ENCODE results near the gene CFAP57.

Gene CFAP57

DNA sequence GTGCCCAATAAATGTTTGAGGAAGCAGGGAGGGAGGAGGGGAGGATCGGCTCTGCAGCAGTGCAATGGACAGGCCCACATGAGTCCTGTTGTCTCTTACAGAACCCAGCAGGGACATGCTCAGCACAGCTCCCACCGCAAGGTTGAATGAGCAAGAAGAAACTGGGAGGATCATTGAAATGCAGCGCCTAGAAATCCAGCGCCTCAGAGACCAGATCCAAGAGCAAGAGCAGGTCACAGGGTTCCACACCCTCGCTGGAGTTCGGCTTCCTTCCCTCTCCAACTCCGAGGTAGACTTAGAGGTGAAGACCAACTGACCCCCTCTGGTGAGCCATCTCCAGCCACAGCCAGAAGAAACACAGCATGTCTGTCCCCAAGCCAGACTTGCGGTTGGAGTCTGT is 81.7 kb downstream of the CFAP57 start:
- DNase-seq (ENCODE audit: low spot score in 2 of 2): no peak
- H3K9me3 Mint-ChIP-seq: no peaks in the 10 kb centered on the region
- peaks cover 4% of the 10 kb centered on the region for H3K36me3 Mint-ChIP-seq (ENCODE audit: insufficient read depth)
- H3K4me3 Mint-ChIP-seq: no peak overlapping the region
- no peak overlapping the region for H3K27ac Mint-ChIP-seq (ENCODE audit: low read depth)
- peaks cover 50% of the 10 kb centered on the region for H3K27me3 Mint-ChIP-seq
- H3K4me1 Mint-ChIP-seq: no peaks in the 10 kb centered on the region
- ATAC-seq (replicated peaks; ENCODE audit: extremely low read depth, poor library complexity, severe bottlenecking): no peak

DNA sequence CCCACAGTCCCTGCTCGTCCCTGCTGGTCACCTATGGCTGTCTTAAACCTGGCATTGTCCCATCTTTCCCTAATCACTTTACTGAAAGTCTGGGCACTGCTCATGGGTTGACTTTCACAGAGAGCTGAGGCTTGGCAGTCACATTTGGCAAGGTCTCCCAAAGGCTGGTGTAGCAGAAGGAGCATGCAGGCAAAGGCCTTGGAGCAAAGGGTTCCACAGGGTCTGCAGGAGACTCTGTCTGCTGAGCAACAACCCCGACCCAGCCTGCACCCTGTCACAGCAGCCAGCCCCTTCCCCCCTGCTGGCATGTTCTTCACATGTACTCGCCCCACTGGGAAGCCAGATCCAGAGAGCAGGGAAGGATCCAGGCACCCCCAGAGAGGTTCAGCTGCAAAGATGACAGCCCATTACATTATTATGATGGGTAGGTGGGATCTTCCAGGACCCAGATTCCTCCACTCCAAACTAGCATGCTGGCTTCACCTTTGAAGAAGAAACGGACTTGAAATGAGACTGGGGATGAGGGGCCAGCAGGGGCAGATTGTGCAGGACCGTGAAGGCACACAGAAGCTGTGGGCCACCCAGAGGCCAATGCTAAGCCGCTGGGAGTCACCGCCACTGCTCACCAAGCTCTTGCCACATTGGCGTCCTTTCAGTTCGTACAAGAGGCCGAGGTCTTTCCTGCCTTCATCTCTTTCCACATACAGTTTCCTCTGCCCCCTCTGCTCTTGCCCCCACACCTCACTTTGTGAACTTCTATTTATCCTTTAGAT is 83.5 kb downstream of the CFAP57 start:
- Mint-ChIP-seq H3K4me3 (no peak overlapping the region), H3K27ac (ENCODE audit: low read depth) (no peak overlapping the region), H3K27me3 (peaks cover 45% of the 10 kb centered on the region), H3K36me3 (ENCODE audit: insufficient read depth) (peaks cover 4% of the 10 kb centered on the region), H3K9me3 (no peaks in the 10 kb centered on the region), H3K4me1 (no peaks in the 10 kb centered on the region)
- no peak for DNase-seq (ENCODE audit: low spot score in 2 of 2)
- no peak for ATAC-seq (replicated peaks; ENCODE audit: extremely low read depth, poor library complexity, severe bottlenecking)

DNA sequence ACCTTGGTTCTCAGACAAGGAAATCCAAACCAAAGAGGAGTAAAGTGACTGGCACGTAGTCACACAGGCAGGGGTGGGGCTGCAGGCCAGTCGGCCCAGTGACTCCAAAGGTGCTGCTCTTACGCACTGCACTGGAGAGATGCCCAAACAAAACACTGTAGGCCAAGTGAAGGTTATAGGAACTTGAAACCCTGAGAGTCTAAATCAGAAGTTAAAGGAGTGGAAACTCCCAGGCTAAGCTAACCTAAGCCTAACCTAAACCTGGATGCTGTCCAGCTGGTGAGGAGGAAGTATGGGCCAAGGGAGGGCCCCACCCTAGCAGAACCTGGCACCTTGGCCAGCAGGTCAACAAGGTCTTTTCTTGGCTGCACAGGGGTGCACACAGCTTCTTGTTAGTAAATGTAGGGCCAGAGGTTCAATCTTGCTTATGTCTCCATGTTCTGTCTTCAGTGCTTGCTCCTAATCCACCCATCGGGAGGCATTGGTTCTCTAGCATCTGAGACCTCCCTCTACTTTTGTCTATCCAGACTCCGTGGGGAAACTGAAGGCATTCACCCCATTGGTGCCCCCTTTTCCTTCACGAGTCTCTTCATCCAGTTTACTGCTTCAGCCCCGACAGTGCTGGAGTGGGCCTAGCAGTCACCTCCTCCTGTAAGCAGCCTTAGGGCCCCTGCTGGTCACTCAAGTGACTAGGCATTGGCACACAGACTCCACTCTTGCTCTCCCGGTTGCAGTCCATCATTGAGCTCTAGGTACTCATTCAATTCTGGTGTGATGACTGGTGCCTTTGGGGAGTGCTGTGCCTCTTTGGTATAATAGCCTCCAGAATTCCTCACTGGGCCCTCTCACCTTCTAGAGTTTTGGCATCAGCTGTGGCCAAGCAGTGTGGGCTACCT is 84.8 kb downstream of the CFAP57 start:
- H3K27ac Mint-ChIP-seq (ENCODE audit: low read depth): no peak overlapping the region
- no peak overlapping the region for H3K4me3 Mint-ChIP-seq
- H3K36me3 Mint-ChIP-seq (ENCODE audit: insufficient read depth): peaks cover 4% of the 10 kb centered on the region
- H3K27me3 Mint-ChIP-seq: peaks cover 37% of the 10 kb centered on the region
- no peaks in the 10 kb centered on the region for H3K9me3 Mint-ChIP-seq
- DNase-seq (ENCODE audit: low spot score in 2 of 2) (no peak), ATAC-seq (replicated peaks; ENCODE audit: extremely low read depth, poor library complexity, severe bottlenecking) (no peak)
- no peaks in the 10 kb centered on the region for H3K4me1 Mint-ChIP-seq

DNA sequence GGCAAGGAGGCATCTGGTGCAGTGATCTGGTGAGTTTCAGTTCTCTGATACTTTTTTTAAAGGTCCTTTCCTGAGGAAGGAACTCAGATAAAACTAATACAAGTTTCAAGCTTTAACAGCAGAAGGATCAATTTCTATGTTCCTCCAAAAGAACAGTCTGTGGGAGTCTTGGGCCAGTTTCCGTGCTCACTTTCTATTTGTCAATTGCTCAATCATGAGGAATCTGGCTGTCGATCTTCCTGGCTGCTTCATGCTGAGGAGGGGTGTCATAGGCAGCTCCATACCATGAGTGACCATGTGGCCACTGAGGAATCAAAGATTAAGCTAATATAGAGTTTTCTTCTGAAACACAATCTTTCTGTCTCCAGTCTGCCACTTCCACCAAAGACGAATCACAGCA is 86.2 kb downstream of the CFAP57 start:
- peaks cover 29% of the 10 kb centered on the region for H3K27me3 Mint-ChIP-seq
- no peaks in the 10 kb centered on the region for H3K9me3 Mint-ChIP-seq
- H3K36me3 Mint-ChIP-seq (ENCODE audit: insufficient read depth): peaks cover 2% of the 10 kb centered on the region
- no peak overlapping the region for H3K27ac Mint-ChIP-seq (ENCODE audit: low read depth)
- H3K4me3 Mint-ChIP-seq: no peak overlapping the region
- DNase-seq (ENCODE audit: low spot score in 2 of 2) (no peak), ATAC-seq (replicated peaks; ENCODE audit: extremely low read depth, poor library complexity, severe bottlenecking) (no peak)
- H3K4me1 Mint-ChIP-seq: no peaks in the 10 kb centered on the region

DNA sequence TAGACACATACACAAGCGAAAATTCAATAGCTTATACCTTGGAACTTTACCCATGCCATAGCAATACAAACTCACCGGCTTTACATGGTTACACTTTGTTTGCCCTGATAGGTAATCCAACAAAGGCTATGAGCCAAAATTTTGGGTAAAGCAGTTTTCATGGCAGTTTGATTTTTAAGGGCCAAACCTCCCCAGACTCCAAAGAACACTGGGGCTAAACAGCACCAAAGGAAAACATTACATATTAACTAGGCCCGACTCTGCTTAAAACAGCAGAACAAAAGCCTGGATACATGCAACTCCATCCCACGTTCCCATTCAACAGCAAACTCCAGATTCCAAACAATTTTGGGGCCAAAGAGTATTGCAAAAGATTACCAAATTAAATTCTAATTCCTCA is 93.3 kb downstream of the CFAP57 start:
- Mint-ChIP-seq H3K36me3 (ENCODE audit: insufficient read depth) (no peaks in the 10 kb centered on the region), H3K4me1 (no peaks in the 10 kb centered on the region), H3K4me3 (no peak overlapping the region), H3K27me3 (peaks cover 48% of the 10 kb centered on the region), H3K9me3 (no peaks in the 10 kb centered on the region), H3K27ac (ENCODE audit: low read depth) (no peak overlapping the region)
- ATAC-seq (replicated peaks; ENCODE audit: extremely low read depth, poor library complexity, severe bottlenecking) (no peak), DNase-seq (ENCODE audit: low spot score in 2 of 2) (no peak)

DNA sequence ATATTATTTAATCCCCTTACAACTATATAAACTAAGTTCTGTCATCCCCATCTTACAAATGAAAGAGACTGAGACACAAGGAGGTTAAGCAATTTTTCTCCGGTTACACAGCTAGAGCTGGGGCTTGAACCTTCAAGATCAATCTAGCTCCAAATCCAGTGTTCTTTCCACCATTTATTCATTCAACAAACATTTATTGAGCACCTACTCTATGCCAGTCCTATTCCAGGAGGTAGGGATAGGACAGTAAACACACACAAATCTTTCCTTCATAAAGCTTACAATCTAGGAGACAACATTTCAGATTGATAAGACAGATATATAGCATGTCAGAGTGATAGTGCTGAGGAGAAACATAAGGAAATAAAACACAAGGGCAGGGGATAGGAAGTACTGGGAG is 94.8 kb downstream of the CFAP57 start:
- Mint-ChIP-seq H3K4me3 (no peak overlapping the region), H3K4me1 (peaks cover 13% of the 10 kb centered on the region), H3K27ac (ENCODE audit: low read depth) (no peak overlapping the region), H3K27me3 (peaks cover 62% of the 10 kb centered on the region), H3K36me3 (ENCODE audit: insufficient read depth) (no peaks in the 10 kb centered on the region), H3K9me3 (no peaks in the 10 kb centered on the region)
- no peak for DNase-seq (ENCODE audit: low spot score in 2 of 2)
- ATAC-seq (replicated peaks; ENCODE audit: extremely low read depth, poor library complexity, severe bottlenecking): no peak

DNA sequence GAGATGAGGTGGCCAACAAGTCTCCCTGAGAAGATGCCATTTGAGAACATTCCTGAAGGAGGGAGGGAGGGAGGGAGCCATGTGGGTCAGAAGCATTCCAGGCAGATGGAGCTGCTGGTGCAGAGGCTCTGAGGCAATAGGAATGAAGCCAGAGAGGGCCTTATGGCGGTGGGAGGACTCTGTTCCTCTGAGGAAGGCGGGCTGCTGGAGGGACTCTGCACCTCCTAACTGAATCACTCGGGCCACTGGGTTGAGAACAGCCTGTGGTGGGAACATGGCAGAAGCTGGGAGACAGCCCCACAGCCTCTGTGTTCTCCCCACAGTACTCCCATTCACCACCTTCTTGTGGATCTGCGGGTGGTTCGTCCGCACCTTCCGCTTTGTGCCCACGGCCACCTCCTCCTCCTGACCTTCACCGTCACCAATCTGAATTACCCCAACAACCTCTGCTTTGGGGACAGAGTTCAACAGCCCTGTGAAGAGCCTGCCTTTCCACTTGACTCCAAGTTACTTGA is 95.2 kb downstream of the CFAP57 start:
- no peaks in the 10 kb centered on the region for H3K9me3 Mint-ChIP-seq
- ATAC-seq (replicated peaks; ENCODE audit: extremely low read depth, poor library complexity, severe bottlenecking) (no peak), DNase-seq (ENCODE audit: low spot score in 2 of 2) (no peak)
- H3K36me3 Mint-ChIP-seq (ENCODE audit: insufficient read depth): no peaks in the 10 kb centered on the region
- no peak overlapping the region for H3K4me3 Mint-ChIP-seq
- peaks cover 67% of the 10 kb centered on the region for H3K27me3 Mint-ChIP-seq
- peaks cover 13% of the 10 kb centered on the region for H3K4me1 Mint-ChIP-seq
- no peak overlapping the region for H3K27ac Mint-ChIP-seq (ENCODE audit: low read depth)

DNA sequence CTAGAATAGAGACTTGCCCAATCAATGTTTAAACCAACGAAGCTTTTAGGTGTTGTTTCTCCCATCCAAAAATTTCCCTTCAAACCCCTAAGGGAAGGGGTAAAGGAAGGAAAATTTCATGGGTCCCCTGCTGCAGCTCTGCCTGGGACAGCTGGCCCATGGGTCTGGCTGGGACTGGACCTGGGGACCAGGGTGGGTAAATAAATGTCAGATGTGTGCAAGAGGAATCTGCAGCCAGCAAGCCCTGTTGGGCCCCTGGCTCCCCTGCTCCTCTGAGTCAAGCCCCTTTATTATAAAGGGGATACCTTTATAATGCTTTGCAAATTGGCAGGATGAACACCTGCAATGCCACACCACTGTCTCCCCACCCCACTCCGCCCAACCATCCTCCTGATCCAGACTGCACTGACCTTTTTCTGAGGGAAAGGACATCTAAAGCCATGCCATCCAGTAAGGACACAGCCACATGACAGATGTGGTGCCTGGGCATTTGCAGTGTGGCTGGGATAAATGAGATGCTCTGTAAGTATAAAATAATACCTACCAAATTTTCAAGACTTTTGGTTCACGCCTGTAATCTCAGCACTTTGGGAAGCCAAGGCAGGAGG is 95.8 kb downstream of the CFAP57 start:
- ATAC-seq (replicated peaks; ENCODE audit: extremely low read depth, poor library complexity, severe bottlenecking): no peak
- Mint-ChIP-seq H3K4me1 (peaks cover 13% of the 10 kb centered on the region), H3K27ac (ENCODE audit: low read depth) (no peak overlapping the region), H3K4me3 (no peak overlapping the region), H3K36me3 (ENCODE audit: insufficient read depth) (no peaks in the 10 kb centered on the region), H3K9me3 (no peaks in the 10 kb centered on the region), H3K27me3 (peaks cover 67% of the 10 kb centered on the region)
- DNase-seq (ENCODE audit: low spot score in 2 of 2): no peak

DNA sequence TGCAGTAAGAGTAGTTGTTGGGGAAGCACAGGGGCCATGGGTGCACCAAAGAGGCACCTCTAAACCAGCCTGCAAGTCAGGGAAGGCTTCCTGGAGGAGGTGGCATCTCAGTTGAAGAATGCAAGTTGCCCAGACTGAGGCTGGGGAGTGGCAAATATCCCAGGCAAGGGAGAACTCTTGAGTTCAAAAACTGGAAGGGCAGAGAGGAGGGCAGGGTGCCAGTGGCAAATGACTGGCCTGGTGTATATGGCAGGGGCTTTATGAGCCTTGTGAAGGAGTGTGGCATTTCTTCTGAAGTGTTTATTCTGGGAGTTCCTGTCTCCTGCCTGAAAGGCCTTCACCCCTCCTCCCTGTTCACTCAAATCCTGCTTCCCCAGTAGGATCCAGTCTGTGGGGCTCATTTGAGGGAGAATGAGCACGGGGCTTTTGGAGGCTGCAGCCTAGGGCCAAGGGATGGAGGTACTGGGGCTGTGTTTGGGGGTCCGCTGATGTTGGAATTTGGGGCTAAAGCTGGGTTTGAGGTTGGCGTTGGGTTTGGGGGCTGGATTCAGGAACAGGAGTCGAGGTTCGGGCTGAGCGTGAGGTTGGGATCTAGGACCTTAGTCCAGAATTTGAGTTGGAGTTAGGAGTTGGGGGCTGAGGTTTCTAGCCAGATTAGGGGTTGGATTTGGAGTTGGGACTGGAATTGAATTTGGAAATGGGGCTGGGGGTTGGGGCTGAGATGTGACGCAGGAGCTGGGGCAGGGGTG is 97.7 kb downstream of the CFAP57 start, which contains the start of gene TMEM125:
TMEM125 (plus strand) TSS at position 357 of the 749 bp plus-strand sequence. CDS start 2,740 bp downstream, outside the sequence.
- no peaks in the 10 kb centered on the region for H3K36me3 Mint-ChIP-seq (ENCODE audit: insufficient read depth)
- peaks cover 20% of the 10 kb centered on the region for H3K4me1 Mint-ChIP-seq
- H3K9me3 Mint-ChIP-seq: peaks cover under 1% of the 10 kb centered on the region
- ATAC-seq (replicated peaks; ENCODE audit: extremely low read depth, poor library complexity, severe bottlenecking) (no peak), DNase-seq (ENCODE audit: low spot score in 2 of 2) (no peak)
- no peak within 1 kb of the TSS for H3K27ac Mint-ChIP-seq (ENCODE audit: low read depth)
- peaks cover 56% of the 10 kb centered on the region for H3K27me3 Mint-ChIP-seq
- H3K4me3 Mint-ChIP-seq: peak within 1 kb of the TSS; percentile 52

DNA sequence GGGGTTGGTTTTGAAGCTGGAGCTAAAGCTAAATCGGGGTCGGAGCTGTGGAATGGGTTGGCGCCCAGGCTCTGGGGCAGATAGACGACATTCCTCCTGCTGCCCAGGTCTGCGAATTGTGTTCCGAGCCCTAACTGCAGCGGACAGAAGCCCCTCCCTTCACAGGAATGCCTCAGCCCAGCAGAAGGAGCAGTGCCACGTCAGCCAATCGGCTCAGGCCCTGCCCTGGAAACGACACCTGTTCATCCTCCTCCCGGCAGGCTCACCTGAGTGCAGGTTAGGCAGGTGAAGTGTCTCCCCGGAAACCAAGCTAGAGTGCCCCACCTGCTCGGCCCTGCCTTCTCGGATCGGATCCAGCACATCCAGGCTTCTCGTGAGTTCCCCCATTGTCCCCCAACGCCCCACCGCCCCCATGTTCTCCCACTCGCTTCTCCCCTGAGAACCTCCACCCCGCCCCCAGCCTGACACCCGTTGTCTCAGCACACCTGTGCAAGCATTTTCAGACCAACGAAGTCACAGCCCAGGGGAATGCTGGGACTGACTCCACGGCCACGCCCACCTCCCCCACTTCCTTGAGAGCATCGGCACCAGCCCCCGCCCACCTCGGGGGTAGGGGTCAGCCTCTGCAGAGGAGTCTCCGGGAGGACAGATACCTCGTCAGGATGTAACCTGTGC is 98.4 kb downstream of the CFAP57 start:
- DNase-seq (ENCODE audit: low spot score in 2 of 2) (no peak), ATAC-seq (replicated peaks; ENCODE audit: extremely low read depth, poor library complexity, severe bottlenecking) (no peak)
- Mint-ChIP-seq H3K9me3 (peaks cover 5% of the 10 kb centered on the region), H3K36me3 (ENCODE audit: insufficient read depth) (no peaks in the 10 kb centered on the region), H3K4me1 (peaks cover 26% of the 10 kb centered on the region), H3K4me3 (peak overlapping the region; percentile 52), H3K27me3 (peaks cover 56% of the 10 kb centered on the region), H3K27ac (ENCODE audit: low read depth) (no peak overlapping the region)

DNA sequence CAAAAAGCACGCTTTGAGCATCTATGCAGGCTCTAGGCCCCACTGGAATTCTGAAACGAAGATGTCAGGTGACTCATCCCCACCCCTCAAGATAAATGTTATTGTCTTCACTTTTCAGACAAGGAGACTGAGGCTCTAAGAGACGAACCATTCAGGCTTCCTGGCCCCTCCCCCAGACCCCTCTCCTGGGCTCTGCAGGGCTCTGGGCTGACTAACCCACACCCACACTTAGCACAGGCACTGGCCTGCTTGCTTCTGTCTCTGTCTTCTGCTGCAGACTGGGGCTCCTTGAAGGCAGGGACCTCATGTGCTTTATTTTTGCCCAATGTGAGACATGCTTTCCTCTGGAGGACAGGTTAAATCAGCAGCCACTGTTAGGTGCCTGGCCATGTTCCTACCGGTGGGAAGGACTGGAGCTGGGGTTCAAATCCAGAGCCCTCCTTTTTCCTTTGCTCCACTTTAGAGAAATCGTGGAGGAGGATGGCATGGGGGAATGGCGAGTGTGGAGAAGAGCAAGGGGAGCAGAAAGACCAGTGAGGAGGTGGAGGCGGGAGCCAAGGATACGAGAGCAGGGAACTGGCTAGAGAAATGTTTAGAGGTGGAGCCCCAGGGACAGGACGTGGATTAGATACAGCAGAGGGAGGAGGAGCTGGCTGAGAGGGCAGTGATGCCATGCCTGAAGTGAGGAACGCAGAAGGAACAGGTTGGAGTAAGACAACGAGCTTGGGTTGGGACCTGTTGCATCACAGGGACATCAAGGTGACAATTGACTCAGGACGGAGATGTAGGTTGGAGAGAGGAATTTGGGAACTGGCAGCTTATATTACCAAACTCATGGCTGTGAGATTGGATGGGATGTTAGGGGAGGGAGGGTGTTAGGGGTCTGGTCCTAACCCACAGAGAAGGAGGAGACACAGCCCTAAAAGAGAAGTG is 99.3 kb downstream of the CFAP57 start:
- H3K27ac Mint-ChIP-seq (ENCODE audit: low read depth): no peak overlapping the region
- peaks cover 26% of the 10 kb centered on the region for H3K4me1 Mint-ChIP-seq
- H3K9me3 Mint-ChIP-seq: peaks cover 5% of the 10 kb centered on the region
- H3K4me3 Mint-ChIP-seq: peak overlapping the region; percentile 52
- H3K36me3 Mint-ChIP-seq (ENCODE audit: insufficient read depth): no peaks in the 10 kb centered on the region
- peaks cover 49% of the 10 kb centered on the region for H3K27me3 Mint-ChIP-seq
- ATAC-seq (replicated peaks; ENCODE audit: extremely low read depth, poor library complexity, severe bottlenecking) (no peak), DNase-seq (ENCODE audit: low spot score in 2 of 2) (no peak)

All from central memory CD8-positive, alpha-beta T cell (primary cell).